Naive thymus-derived CD4-positive, alpha-beta T cell (primary cell): ENCODE data around the gene SYCP2L. TPM values are rescaled to one million over a fixed set of nuclear protein-coding genes. Genes with fewer than 3 reads are reported as not detected.
"Not testable (repeated sequence)": the region's sequence is repeated elsewhere in the genome, so short reads cannot be mapped to it uniquely, and the experiment has no call there.

ENCODE experiments used
- ATAC-seq: fragments of 150-1000 bp; cut with Tn5 transposase; 2 replicates; pipeline ENCODE4 v1.10.0; 2021; ENCODE audit warnings: mild to moderate bottlenecking, moderate library complexity
- CTCF ChIA-PET: fragments of 350-600 bp; sonication (Branson Sonifier 250); formaldehyde crosslinking; loops from one replicate; lab custom pipeline; 2021; ENCODE audit warnings: antibody characterized with exemption; lab: Charles Lee
- POLR2A ChIA-PET: fragments of 350-600 bp; sonication (Branson Sonifier 250); formaldehyde crosslinking; loops from one replicate; lab custom pipeline; 2021; ENCODE audit warnings: antibody characterized with exemption, inconsistent platforms; lab: Charles Lee
- DNase-seq, 9 donors: peaks; one replicate each; pipeline versions ENCODE4 v3.0.0 to v3.0.0-alpha.2; 2020 to 2022; ENCODE audit warnings: mixed read lengths in 1 of 9
- H3K27ac ChIP-seq: one replicate; pipeline ENCODE4 v1.7.0; 2013; ENCODE audit warnings: mild to moderate bottlenecking, low read depth, low read length, moderate library complexity
- H3K27me3 ChIP-seq, 2 donors: one replicate each; pipeline ENCODE4 v1.7.0; 2013; ENCODE audit warnings: low read length in 2 of 2, mild to moderate bottlenecking in 2 of 2, moderate library complexity in 2 of 2; ENCODE audit not compliant: control insufficient read depth in 2 of 2, insufficient read depth in 2 of 2
- H3K36me3 ChIP-seq, 3 experiments: 1 replicate in 2 of 3; 2 replicates in 1 of 3; pipeline ENCODE4 v1.7.0; 2013; ENCODE audit warnings: low read length in 3 of 3, mild to moderate bottlenecking in 3 of 3, moderate library complexity in 1 of 3; ENCODE audit not compliant: insufficient read depth in 3 of 3, control insufficient read depth in 2 of 3
- H3K4me1 ChIP-seq, 2 donors: one replicate each; pipeline ENCODE4 v1.7.0; 2013; ENCODE audit warnings: low read length in 2 of 2, mild to moderate bottlenecking in 2 of 2, moderate library complexity in 1 of 2; ENCODE audit not compliant: control insufficient read depth in 2 of 2, insufficient read depth in 2 of 2
- H3K4me3 ChIP-seq: 2 replicates; pipeline ENCODE4 v1.7.0; 2013; ENCODE audit warnings: mild to moderate bottlenecking, low read length
- H3K9me3 ChIP-seq, 3 experiments: 1 replicate in 2 of 3; 2 replicates in 1 of 3; pipeline ENCODE4 v1.7.0; 2013; ENCODE audit warnings: low read length in 3 of 3; ENCODE audit not compliant: control insufficient read depth in 2 of 3
- H3K27ac Mint-ChIP-seq, 9 donors: one replicate each; pipeline ENCODE4 v1.8.0; 2020 to 2022; ENCODE audit warnings: mixed read lengths in 9 of 9, mild to moderate bottlenecking in 8 of 9, moderate library complexity in 5 of 9, inconsistent platforms in 2 of 9
- H3K27me3 Mint-ChIP-seq, 5 donors: one replicate each; pipeline ENCODE4 v1.8.0; 2021 to 2022; ENCODE audit warnings: mixed read lengths in 5 of 5, mild to moderate bottlenecking in 1 of 5
- H3K36me3 Mint-ChIP-seq, 5 donors: one replicate each; pipeline ENCODE4 v1.8.0; 2020 to 2022; ENCODE audit warnings: mixed read lengths in 5 of 5, mild to moderate bottlenecking in 3 of 5, inconsistent platforms in 1 of 5
- H3K4me1 Mint-ChIP-seq, 7 donors: one replicate each; pipeline ENCODE4 v1.8.0; 2020 to 2022; ENCODE audit warnings: mixed read lengths in 7 of 7, mild to moderate bottlenecking in 3 of 7, inconsistent platforms in 1 of 7
- H3K4me3 Mint-ChIP-seq, 10 donors: one replicate each; pipeline ENCODE4 v1.8.0; 2020 to 2022; ENCODE audit warnings: mild to moderate bottlenecking in 10 of 10, mixed read lengths in 10 of 10, moderate library complexity in 6 of 10, inconsistent platforms in 2 of 10
- H3K9me3 Mint-ChIP-seq, 11 donors: one replicate each; pipeline ENCODE4 v1.8.0; 2020 to 2022; ENCODE audit warnings: mixed read lengths in 11 of 11, mild to moderate bottlenecking in 4 of 11, inconsistent platforms in 1 of 11, moderate library complexity in 1 of 11
- intact Hi-C, 2 donors: fragments of 100-400 bp; cut with micrococcal nuclease; formaldehyde crosslinking; loops; one replicate each; pipeline ENCODE4 v1.15.1; 2023
- polyA plus RNA-seq, 2 donors: library from polyadenylated mRNA; unstranded; fragments of 300-500 nt; fragmentation: Illumina TruSeq; gene quantifications; one replicate each; pipeline ENCODE4 v1.2.3, GENCODE V29; 2021
- total RNA-seq, 6 experiments: library from RNA in 5 of 6; stranded (reverse) in 5 of 6; gene quantifications; 1 replicate in 5 of 6; 2 replicates in 1 of 6; pipeline ENCODE4 v1.2.3 and lab custom pipeline; 2021 to 2026

Gene SYCP2L
- total and polyA plus RNA-seq, 7 experiments from 2014 or later, result 0.20 to 0.40 TPM; not detected in 5

GRCh38 chr6:10847684-10848083 lies 39.2 kb upstream of the SYCP2L start:
- CTCF ChIA-PET, result interaction anchor here (0.6 kb wide), 1 partner anchor 622 kb away, joined by 4 read pairs; no protein-coding TSS in a partner anchor
- Mint-ChIP-seq H3K4me3 (no peak overlapping the region), H3K4me1 (no peaks in the 10 kb centered on the region), H3K9me3 (peaks cover 0 to 5% (median 0%) of the 10 kb centered on the region in 11 donors), H3K27me3 (peaks cover 6 to 32% (median 13%) of the 10 kb centered on the region in 5 donors), H3K36me3 (peaks cover 0 to 6% (median 4%) of the 10 kb centered on the region in 5 donors), H3K27ac (no peak overlapping the region)
- ATAC-seq (no peak), DNase-seq (no peak)
- Histone ChIP-seq H3K27ac (no peak overlapping the region), H3K4me1 (no peaks in the 10 kb centered on the region), H3K27me3 (no peaks in the 10 kb centered on the region), H3K36me3 (no peaks in the 10 kb centered on the region), H3K9me3 (no peaks in the 10 kb centered on the region), H3K4me3 (no peak overlapping the region)
- intact Hi-C loops, result loop anchor here in 1 of 2 donors (5.0 kb wide), 1 partner anchor 220 kb away; no protein-coding TSS in a partner anchor
- POLR2A ChIA-PET, result no interaction called here

- no peak overlapping the region for H3K4me3 ChIP-seq
- no peak for DNase-seq
- H3K4me3 Mint-ChIP-seq, result no peak overlapping the region
- H3K36me3 ChIP-seq, result no peaks in the 10 kb centered on the region
- H3K4me1 Mint-ChIP-seq, result no peaks in the 10 kb centered on the region
- no peaks in the 10 kb centered on the region for H3K9me3 ChIP-seq
- H3K27ac ChIP-seq, result no peak overlapping the region
- H3K27me3 ChIP-seq, result no peaks in the 10 kb centered on the region
- ATAC-seq, result no peak
- H3K27ac Mint-ChIP-seq, result no peak overlapping the region
- ChIA-PET POLR2A (no interaction called here), CTCF (no interaction called here)
- H3K36me3 Mint-ChIP-seq, result peaks cover 0 to 6% (median 4%) of the 10 kb centered on the region in 5 donors
- no peaks in the 10 kb centered on the region for H3K4me1 ChIP-seq
- peaks cover 0 to 29% (median 15%) of the 10 kb centered on the region in 5 donors for H3K27me3 Mint-ChIP-seq
- peaks cover 3 to 21% (median 11%) of the 10 kb centered on the region in 11 donors for H3K9me3 Mint-ChIP-seq
- intact Hi-C loops, result loop anchor here in 1 of 2 donors (5.0 kb wide), 1 partner anchor 217 kb away; no protein-coding TSS in a partner anchor
These were observed 37.0 kb upstream of the SYCP2L start for GRCh38 chr6:10849901-10850300.

- ATAC-seq (no peak), DNase-seq (no peak)
- H3K27me3 Mint-ChIP-seq, result peaks cover 0 to 25% (median 16%) of the 10 kb centered on the region in 5 donors
- CTCF ChIA-PET, result no interaction called here
- no peak overlapping the region for H3K27ac ChIP-seq
- intact Hi-C loops, result no loop called here
- H3K27me3 ChIP-seq, result no peaks in the 10 kb centered on the region
- H3K9me3 ChIP-seq, result no peaks in the 10 kb centered on the region
- H3K4me1 ChIP-seq, result no peaks in the 10 kb centered on the region
- H3K4me1 Mint-ChIP-seq, result peaks cover 0 to 3% (median 0%) of the 10 kb centered on the region in 7 donors
- H3K36me3 ChIP-seq, result no peaks in the 10 kb centered on the region
- peaks cover 0 to 6% (median 4%) of the 10 kb centered on the region in 5 donors for H3K36me3 Mint-ChIP-seq
- POLR2A ChIA-PET, result no interaction called here
- H3K4me3 Mint-ChIP-seq, result no peak overlapping the region
- no peak overlapping the region for H3K4me3 ChIP-seq
- peaks cover 3 to 24% (median 12%) of the 10 kb centered on the region in 11 donors for H3K9me3 Mint-ChIP-seq
- H3K27ac Mint-ChIP-seq, result no peak overlapping the region
These were observed 36.1 kb upstream of the SYCP2L start for GRCh38 chr6:10850728-10851127.

GRCh38 chr6:10852361-10852960 lies 34.4 kb upstream of the SYCP2L start:
- intact Hi-C loops, result no loop called here
- peaks cover 0 to 10% (median 4%) of the 10 kb centered on the region in 5 donors for H3K36me3 Mint-ChIP-seq
- DNase-seq, result no peak

GRCh38 chr6:10853849-10854300 lies 33.0 kb upstream of the SYCP2L start:
- H3K27ac Mint-ChIP-seq, CTCF ChIA-PET, H3K4me3 Mint-ChIP-seq, ATAC-seq, H3K36me3 ChIP-seq, intact Hi-C loops, H3K4me1 Mint-ChIP-seq, H3K4me3 ChIP-seq, H3K9me3 ChIP-seq, H3K27ac ChIP-seq, POLR2A ChIA-PET, H3K27me3 ChIP-seq, H3K4me1 ChIP-seq, DNase-seq: not testable (repeated sequence)
- peaks cover 6 to 24% (median 13%) of the 10 kb centered on the region in 11 donors for H3K9me3 Mint-ChIP-seq
- peaks cover 0 to 10% (median 4%) of the 10 kb centered on the region in 5 donors for H3K36me3 Mint-ChIP-seq
- peaks cover 0 to 28% (median 14%) of the 10 kb centered on the region in 5 donors for H3K27me3 Mint-ChIP-seq

More at GRCh38 chr6:10852361-10852960, 34.4 kb upstream of the SYCP2L start:
- Mint-ChIP-seq H3K27ac (peak overlapping the region in 1 of 9 donors; percentile 21), H3K4me3 (no peak overlapping the region), H3K9me3 (peaks cover 6 to 24% (median 13%) of the 10 kb centered on the region in 11 donors), H3K4me1 (peaks cover 0 to 3% (median 0%) of the 10 kb centered on the region in 7 donors), H3K27me3 (peaks cover 0 to 26% (median 14%) of the 10 kb centered on the region in 5 donors)
- Histone ChIP-seq H3K27ac (no peak overlapping the region), H3K36me3 (no peaks in the 10 kb centered on the region), H3K27me3 (no peaks in the 10 kb centered on the region), H3K4me1 (no peaks in the 10 kb centered on the region), H3K4me3 (no peak overlapping the region), H3K9me3 (no peaks in the 10 kb centered on the region)
- CTCF ChIA-PET, result no interaction called here
- no peak for ATAC-seq
- POLR2A ChIA-PET, result no interaction called here

GRCh38 chr6:10854922-10855632 lies 31.8 kb upstream of the SYCP2L start:
- Mint-ChIP-seq H3K4me1 (peaks cover 0 to 3% (median 0%) of the 10 kb centered on the region in 7 donors), H3K27ac (no peak overlapping the region), H3K9me3 (peaks cover 6 to 24% (median 13%) of the 10 kb centered on the region in 11 donors), H3K36me3 (peaks cover 0 to 10% (median 4%) of the 10 kb centered on the region in 5 donors), H3K4me3 (no peak overlapping the region), H3K27me3 (peaks cover 0 to 28% (median 12%) of the 10 kb centered on the region in 5 donors)
- H3K9me3 ChIP-seq, result no peaks in the 10 kb centered on the region
- ATAC-seq (no peak), DNase-seq (no peak)
- CTCF ChIA-PET, result no interaction called here
- no peak overlapping the region for H3K27ac ChIP-seq
- POLR2A ChIA-PET, result no interaction called here
- no peaks in the 10 kb centered on the region for H3K4me1 ChIP-seq
- intact Hi-C loops, result no loop called here
- H3K4me3 ChIP-seq, result no peak overlapping the region
- H3K27me3 ChIP-seq, result no peaks in the 10 kb centered on the region
- no peaks in the 10 kb centered on the region for H3K36me3 ChIP-seq
